ENCODE results near the gene TOR1AIP2. TPM values are rescaled to one million over a fixed set of nuclear protein-coding genes. Genes with fewer than 3 reads are reported as not detected.
"Not testable (repeated sequence)": the region's sequence is repeated elsewhere in the genome, so short reads cannot be mapped to it uniquely, and the experiment has no call there.

Gene TOR1AIP2
- total and polyA plus RNA-seq, 2 donors (not counting 3 experiments of a cell fraction or from before 2014, with no cell fraction given): 18.6 to 101 TPM

- H3K9me3 ChIP-seq (replicated peaks; ENCODE audit: control insufficient read depth, insufficient read depth, low read length); H4K20me1 ChIP-seq (replicated peaks; ENCODE audit: control insufficient read depth, extremely low read depth, insufficient read depth, low read length); H3K27ac ChIP-seq (ENCODE audit: insufficient read depth, low read depth, low read length); H3K9ac ChIP-seq (replicated peaks; ENCODE audit: extremely low read depth, insufficient read depth, low read length); intact Hi-C loops (cut with micrococcal nuclease); FAIRE-seq; H3K4me2 ChIP-seq (ENCODE audit: insufficient read depth, low read length); H3K27me3 ChIP-seq (ENCODE audit: control insufficient read depth in 2 of 2, insufficient read depth in 2 of 2, low read length in 2 of 2); H3K9me1 ChIP-seq (replicated peaks; ENCODE audit: control insufficient read depth, extremely low read depth, insufficient read depth, low read length); POLR2A ChIA-PET; H3K36me3 ChIP-seq (ENCODE audit: control insufficient read depth in 2 of 2, extremely low read depth in 1 of 2, insufficient read depth in 2 of 2, low read length in 2 of 2); BruUV-seq (replicated peaks); H3K79me2 ChIP-seq (ENCODE audit: control insufficient read depth, insufficient read depth, low read length); H2AFZ ChIP-seq (ENCODE audit: low read depth, low read length); dilution Hi-C loops (cut with MboI; ENCODE audit: extremely low pct_ligation_motif_present, low sequenced_read_pairs); H3K4me3 ChIP-seq (replicated peaks in 1 of 3; ENCODE audit: insufficient read depth in 1 of 3, low read depth in 1 of 3, low read length in 3 of 3); DNase-seq (ENCODE audit: low read depth, low spot score): not testable (repeated sequence)
- CTCF ChIA-PET: interaction anchor here (3.0 to 7.5 kb wide), 2 partner anchors 22 to 131 kb away, joined by 14 to 96 read pairs; no protein-coding TSS in a partner anchor
- H3K4me1 ChIP-seq (ENCODE audit: control insufficient read depth, extremely low read depth, insufficient read depth, low read length): peaks cover 13% of the 10 kb centered on the region
Measured at GRCh38 chr1:179836686-179837445, 40.7 kb downstream of the TOR1AIP2 start.

GRCh38 chr1:179831852-179832699, 45.5 kb downstream of the TOR1AIP2 start:
- H3K36me3 ChIP-seq (ENCODE audit: control insufficient read depth in 2 of 2, extremely low read depth in 1 of 2, insufficient read depth in 2 of 2, low read length in 2 of 2): no peaks in the 10 kb centered on the region
- intact Hi-C loops (cut with micrococcal nuclease): no loop called here
- H3K79me2 ChIP-seq (ENCODE audit: control insufficient read depth, insufficient read depth, low read length): no peaks in the 10 kb centered on the region
- no peaks in the 10 kb centered on the region for H3K9me1 ChIP-seq (replicated peaks; ENCODE audit: control insufficient read depth, extremely low read depth, insufficient read depth, low read length)
- ChIA-PET POLR2A (no interaction called here), CTCF (interaction anchor here (1.2 to 2.7 kb wide), 4 partner anchors 14 to 126 kb away, joined by 4 to 14 read pairs (median 8); no protein-coding TSS in a partner anchor)
- no peaks in the 10 kb centered on the region for H3K4me1 ChIP-seq (ENCODE audit: control insufficient read depth, extremely low read depth, insufficient read depth, low read length)
- peaks cover 0 to 6% of the 10 kb centered on the region in 2 experiments for H3K27me3 ChIP-seq (ENCODE audit: control insufficient read depth in 2 of 2, insufficient read depth in 2 of 2, low read length in 2 of 2)
- no peak overlapping the region for H2AFZ ChIP-seq (ENCODE audit: low read depth, low read length)
- TF ChIP-seq GATA2 (IDR thresholded peaks at IDR 0.05; ENCODE audit: insufficient read depth, insufficient read length, low read depth, low read length): no peak
- TF ChIP-seq POLR2AphosphoS5 (IDR thresholded peaks at IDR 0.05; ENCODE audit: insufficient read depth, low read depth, low read length): no peak
- TF ChIP-seq CTCF (IDR thresholded peaks at IDR 0.05; ENCODE audit: extremely low read depth in 1 of 2, insufficient read depth in 1 of 2, low read depth in 1 of 2, low read length in 2 of 2): no peak
- TF ChIP-seq MYC (IDR thresholded peaks at IDR 0.05; ENCODE audit: low read depth, low read length): no peak
- no peak for TF ChIP-seq MAX (IDR thresholded peaks at IDR 0.05; ENCODE audit: insufficient read depth, insufficient read length)
- no peak for TF ChIP-seq POLR2A (IDR thresholded peaks at IDR 0.05; ENCODE audit: low read depth, low read length)
- TF ChIP-seq EZH2 (IDR thresholded peaks at IDR 0.05; ENCODE audit: borderline replicate concordance, low read depth, low read length, severe bottlenecking): no peak
- no peak for TF ChIP-seq JUN (IDR thresholded peaks at IDR 0.05; ENCODE audit: borderline replicate concordance, insufficient read depth, insufficient read length, low read depth)
- no peak for TF ChIP-seq FOS (IDR thresholded peaks at IDR 0.05; ENCODE audit: borderline replicate concordance, insufficient read depth, low read length)
- no peak for FAIRE-seq
- dilution Hi-C loops (cut with MboI; ENCODE audit: extremely low pct_ligation_motif_present, low sequenced_read_pairs): no loop called here
- H3K27ac ChIP-seq (ENCODE audit: insufficient read depth, low read depth, low read length): no peak overlapping the region
- no peaks in the 10 kb centered on the region for H3K9me3 ChIP-seq (replicated peaks; ENCODE audit: control insufficient read depth, insufficient read depth, low read length)
- no peak overlapping the region for H3K4me3 ChIP-seq (replicated peaks in 1 of 3; ENCODE audit: insufficient read depth in 1 of 3, low read depth in 1 of 3, low read length in 3 of 3)
- H4K20me1 ChIP-seq (replicated peaks; ENCODE audit: control insufficient read depth, extremely low read depth, insufficient read depth, low read length): no peaks in the 10 kb centered on the region
- no peak for DNase-seq (ENCODE audit: low read depth, low spot score)
- H3K4me2 ChIP-seq (ENCODE audit: insufficient read depth, low read length): no peak overlapping the region
- H3K9ac ChIP-seq (replicated peaks; ENCODE audit: extremely low read depth, insufficient read depth, low read length): no peak overlapping the region
- no TSS peak for BruUV-seq (replicated peaks)

Data from endothelial cell of umbilical vein (primary cell).